ENCODE results near the gene ARHGEF28.

DNA sequence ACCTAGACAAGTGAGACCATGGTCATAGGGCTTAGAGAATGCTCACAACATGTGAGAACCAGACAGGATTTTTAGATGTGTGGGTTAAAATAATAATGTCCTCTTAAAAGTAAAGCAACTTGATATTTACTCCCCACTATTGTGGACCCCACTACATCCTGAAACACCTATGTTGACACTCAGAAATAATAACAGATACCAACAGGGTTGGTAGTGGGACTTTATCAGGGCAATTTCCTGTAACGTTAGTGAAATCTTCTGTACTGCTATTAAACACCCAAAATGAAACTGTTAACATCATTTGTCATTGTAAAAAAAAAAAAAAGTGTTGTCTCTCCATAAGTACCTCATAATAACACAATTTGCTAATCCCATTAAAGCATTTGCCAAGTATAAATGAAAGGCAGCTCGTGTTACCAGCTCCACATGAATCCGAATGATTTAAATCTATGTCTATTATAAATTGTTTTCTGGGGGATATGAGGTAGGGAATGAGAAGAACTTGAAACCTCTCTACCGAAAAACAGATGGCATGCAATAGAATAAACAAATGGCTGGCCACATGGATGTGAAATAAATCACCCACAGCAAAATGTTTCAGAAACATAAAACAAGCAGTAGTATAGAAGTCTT, 285.9 kb downstream of the ARHGEF28 start:
- TF ChIP-seq, protein P1, sequence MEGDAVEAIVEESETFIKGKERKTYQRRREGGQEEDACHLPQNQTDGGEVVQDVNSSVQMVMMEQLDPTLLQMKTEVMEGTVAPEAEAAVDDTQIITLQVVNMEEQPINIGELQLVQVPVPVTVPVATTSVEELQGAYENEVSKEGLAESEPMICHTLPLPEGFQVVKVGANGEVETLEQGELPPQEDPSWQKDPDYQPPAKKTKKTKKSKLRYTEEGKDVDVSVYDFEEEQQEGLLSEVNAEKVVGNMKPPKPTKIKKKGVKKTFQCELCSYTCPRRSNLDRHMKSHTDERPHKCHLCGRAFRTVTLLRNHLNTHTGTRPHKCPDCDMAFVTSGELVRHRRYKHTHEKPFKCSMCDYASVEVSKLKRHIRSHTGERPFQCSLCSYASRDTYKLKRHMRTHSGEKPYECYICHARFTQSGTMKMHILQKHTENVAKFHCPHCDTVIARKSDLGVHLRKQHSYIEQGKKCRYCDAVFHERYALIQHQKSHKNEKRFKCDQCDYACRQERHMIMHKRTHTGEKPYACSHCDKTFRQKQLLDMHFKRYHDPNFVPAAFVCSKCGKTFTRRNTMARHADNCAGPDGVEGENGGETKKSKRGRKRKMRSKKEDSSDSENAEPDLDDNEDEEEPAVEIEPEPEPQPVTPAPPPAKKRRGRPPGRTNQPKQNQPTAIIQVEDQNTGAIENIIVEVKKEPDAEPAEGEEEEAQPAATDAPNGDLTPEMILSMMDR (IDR thresholded peaks at IDR 0.05; ENCODE audit: low read depth, low read length), result no peak
- TF ChIP-seq, protein P2, sequence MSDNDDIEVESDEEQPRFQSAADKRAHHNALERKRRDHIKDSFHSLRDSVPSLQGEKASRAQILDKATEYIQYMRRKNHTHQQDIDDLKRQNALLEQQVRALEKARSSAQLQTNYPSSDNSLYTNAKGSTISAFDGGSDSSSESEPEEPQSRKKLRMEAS (IDR thresholded peaks at IDR 0.05; ENCODE audit: low read depth, low read length), result no peak

All from NB4 (cell line).